AG04450 (cell line): ENCODE measurements around the gene MRM1. TPM values are rescaled to one million over a fixed set of nuclear protein-coding genes. Genes with fewer than 3 reads are reported as not detected.

Experiments
- CTCF ChIA-PET: fragments of 300-600, 350-600 bp; formaldehyde crosslinking; extraction: SDS; loops from one replicate; lab custom pipeline; 2022; ENCODE audit warnings: antibody characterized with exemption, inconsistent platforms; lab: Charles Lee
- POLR2A ChIA-PET: fragments of 350-600 bp; formaldehyde crosslinking; extraction: SDS; loops from one replicate; lab custom pipeline; 2021; ENCODE audit warnings: antibody characterized with exemption, inconsistent platforms; lab: Yijun Ruan, JAX
- DNase-seq: peaks from one replicate; pipeline ENCODE4 v3.0.0-alpha.2; 2011; ENCODE audit warnings: low read depth, low spot score
- H3K27ac ChIP-seq: one replicate; pipeline ENCODE4 v1.5.1; 2012; ENCODE audit warnings: low read depth, low read length, control low read depth
- H3K27me3 ChIP-seq: one replicate; pipeline ENCODE4 v1.6.0; 2012; ENCODE audit warnings: low read length; ENCODE audit not compliant: control insufficient read depth, insufficient read depth
- H3K4me3 ChIP-seq: 2 replicates; pipeline ENCODE4 v1.5.1; 2011; ENCODE audit warnings: mild to moderate bottlenecking, low read depth, low read length, control low read depth
- H3K9me3 ChIP-seq: 2 replicates; pipeline ENCODE4 v1.5.1; 2012; ENCODE audit warnings: low read length; ENCODE audit not compliant: control insufficient read depth, insufficient read depth
- CTCF ChIP-seq: IDR thresholded peaks from 2 replicates; pipeline ENCODE4 v1.5.1; 2011; ENCODE audit warnings: low read depth, low read length, control low read depth, inconsistent platforms
- polyA plus RNA-seq: library from polyadenylated mRNA; depleted of rRNA; stranded (reverse); fragments of >200 nt; gene quantifications from 2 replicates; pipeline ENCODE4 v1.2.3, GENCODE V29; 2011

Gene MRM1
- polyA plus RNA-seq, 1 experiment = 2.0 TPM

GRCh38 chr17:36591434-36592315 lies 9.7 kb upstream of the MRM1 start, which contains the start of gene DHRS11:
Gene DHRS11 (plus strand): TSS chr17:36591879. CDS start chr17:36592010, 131 bp downstream.
- Histone ChIP-seq H3K27me3 (no peaks in the 10 kb centered on the region), H3K4me3 (peak within 1 kb of the TSS; percentile 68), H3K27ac (peak within 1 kb of the TSS; percentile 52), H3K9me3 (no peaks in the 10 kb centered on the region)
- POLR2A ChIA-PET = interaction anchor here (2.9 kb wide), 1 partner anchor 10 kb away, joined by 15 read pairs; the partner anchor contains the start of gene MRM1
- peak; percentile 26 for DNase-seq
- 0 out of 2 replicates have a peak, but pooled peaks have one; percentile 8 for TF ChIP-seq CTCF
- CTCF ChIA-PET = interaction anchor here (1.0 to 3.3 kb wide), 2 partner anchors 10 to 11 kb away, joined by 3 to 25 read pairs; partner anchors contain the start of gene MRM1

GRCh38 chr17:36592316-36592715 lies 9.1 kb upstream of the MRM1 start:
- ChIA-PET POLR2A (interaction anchor here (2.9 kb wide), 1 partner anchor 9 kb away, joined by 15 read pairs; the partner anchor contains the start of gene MRM1), CTCF (interaction anchor here (3.3 kb wide), 1 partner anchor 10 kb away, joined by 25 read pairs; the partner anchor contains the start of gene MRM1)
- peak overlapping the region; percentile 68 for H3K4me3 ChIP-seq
- DNase-seq = no peak
- no peak overlapping the region for H3K27ac ChIP-seq
- H3K9me3 ChIP-seq = no peaks in the 10 kb centered on the region
- H3K27me3 ChIP-seq = no peaks in the 10 kb centered on the region
- TF ChIP-seq CTCF = no peak

- DNase-seq = no peak
- CTCF ChIA-PET = interaction anchor here (3.3 kb wide), 1 partner anchor 10 kb away, joined by 25 read pairs; the partner anchor contains the start of gene MRM1
- Histone ChIP-seq H3K9me3 (no peaks in the 10 kb centered on the region), H3K27ac (no peak overlapping the region), H3K4me3 (peak overlapping the region; percentile 68), H3K27me3 (no peaks in the 10 kb centered on the region)
- POLR2A ChIA-PET = interaction anchor here (2.9 kb wide), 1 partner anchor 8 kb away, joined by 15 read pairs; the partner anchor contains the start of gene MRM1
- no peak for TF ChIP-seq CTCF
These were observed 8.6 kb upstream of the MRM1 start for GRCh38 chr17:36592716-36593321.

GRCh38 chr17:36593656-36594316 lies 7.6 kb upstream of the MRM1 start:
- ChIA-PET POLR2A (interaction anchor here (2.9 kb wide), 1 partner anchor 8 kb away, joined by 15 read pairs; the partner anchor contains the start of gene MRM1), CTCF (interaction anchor here (3.3 kb wide), 1 partner anchor 9 kb away, joined by 25 read pairs; the partner anchor contains the start of gene MRM1)
- Histone ChIP-seq H3K27me3 (no peaks in the 10 kb centered on the region), H3K27ac (no peak overlapping the region), H3K9me3 (no peaks in the 10 kb centered on the region), H3K4me3 (no peak overlapping the region)
- no peak for TF ChIP-seq CTCF
- DNase-seq = no peak
